Measurements from ENCODE around the gene GPR35. TPM values are rescaled to one million over a fixed set of nuclear protein-coding genes. Genes with fewer than 3 reads are reported as not detected.
"Not testable (repeated sequence)": the region's sequence is repeated elsewhere in the genome, so short reads cannot be mapped to it uniquely, and the experiment has no call there.

Gene GPR35
- total RNA-seq, 1 donor: 1.1 TPM

GRCh38 chr2:240613781-240614180 lies 11.5 kb upstream of the GPR35 start:
- no peak for TF ChIP-seq CTCF (IDR thresholded peaks at IDR 0.05; ENCODE audit: extremely low read depth, low read depth, low read length)
- peak; percentile 3 for DNase-seq (ENCODE audit: insufficient read length, low spot score, missing footprints)
- Histone ChIP-seq H3K79me2 (ENCODE audit: insufficient read depth, low read length) (no peaks in the 10 kb centered on the region), H4K20me1 (ENCODE audit: insufficient read depth, low read length) (no peaks in the 10 kb centered on the region), H3K4me3 (ENCODE audit: insufficient read depth, low read length) (no peak overlapping the region), H3K27me3 (ENCODE audit: insufficient read depth, low read length) (no peaks in the 10 kb centered on the region), H3K4me2 (ENCODE audit: insufficient read depth, low read length) (no peak overlapping the region), H3K4me1 (ENCODE audit: insufficient read depth, low read length) (no peaks in the 10 kb centered on the region), H3K9me3 (ENCODE audit: low read depth, low read length) (no peaks in the 10 kb centered on the region), H3K36me3 (ENCODE audit: insufficient read depth, low read length) (no peaks in the 10 kb centered on the region), H3K27ac (ENCODE audit: low read depth, low read length) (no peak overlapping the region), H2AFZ (ENCODE audit: low read length) (no peak overlapping the region)

GRCh38 chr2:240614391-240614790 lies 10.9 kb upstream of the GPR35 start:
- Histone ChIP-seq H3K4me2 (ENCODE audit: insufficient read depth, low read length) (no peak overlapping the region), H4K20me1 (ENCODE audit: insufficient read depth, low read length) (no peaks in the 10 kb centered on the region), H3K4me1 (ENCODE audit: insufficient read depth, low read length) (no peaks in the 10 kb centered on the region), H3K36me3 (ENCODE audit: insufficient read depth, low read length) (no peaks in the 10 kb centered on the region), H3K27ac (ENCODE audit: low read depth, low read length) (no peak overlapping the region), H3K9me3 (ENCODE audit: low read depth, low read length) (no peaks in the 10 kb centered on the region), H2AFZ (ENCODE audit: low read length) (no peak overlapping the region), H3K79me2 (ENCODE audit: insufficient read depth, low read length) (no peaks in the 10 kb centered on the region), H3K27me3 (ENCODE audit: insufficient read depth, low read length) (no peaks in the 10 kb centered on the region), H3K4me3 (ENCODE audit: insufficient read depth, low read length) (no peak overlapping the region)
- TF ChIP-seq CTCF (IDR thresholded peaks at IDR 0.05; ENCODE audit: extremely low read depth, low read depth, low read length): no peak
- peak; percentile 9 for DNase-seq (ENCODE audit: insufficient read length, low spot score, missing footprints)

GRCh38 chr2:240615396-240615795 lies 9.9 kb upstream of the GPR35 start:
- Histone ChIP-seq H3K4me3 (ENCODE audit: insufficient read depth, low read length) (no peak overlapping the region), H3K27me3 (ENCODE audit: insufficient read depth, low read length) (no peaks in the 10 kb centered on the region), H4K20me1 (ENCODE audit: insufficient read depth, low read length) (no peaks in the 10 kb centered on the region), H3K79me2 (ENCODE audit: insufficient read depth, low read length) (no peaks in the 10 kb centered on the region), H3K36me3 (ENCODE audit: insufficient read depth, low read length) (no peaks in the 10 kb centered on the region), H3K27ac (ENCODE audit: low read depth, low read length) (no peak overlapping the region), H3K9me3 (ENCODE audit: low read depth, low read length) (no peaks in the 10 kb centered on the region), H2AFZ (ENCODE audit: low read length) (no peak overlapping the region), H3K4me1 (ENCODE audit: insufficient read depth, low read length) (no peaks in the 10 kb centered on the region), H3K4me2 (ENCODE audit: insufficient read depth, low read length) (no peak overlapping the region)
- DNase-seq (ENCODE audit: insufficient read length, low spot score, missing footprints): no peak
- TF ChIP-seq CTCF (IDR thresholded peaks at IDR 0.05; ENCODE audit: extremely low read depth, low read depth, low read length): no peak

GRCh38 chr2:240615820-240616547 lies 9.3 kb upstream of the GPR35 start:
- TF ChIP-seq CTCF (IDR thresholded peaks at IDR 0.05; ENCODE audit: extremely low read depth, low read depth, low read length): no peak
- Histone ChIP-seq H3K79me2 (ENCODE audit: insufficient read depth, low read length) (no peaks in the 10 kb centered on the region), H4K20me1 (ENCODE audit: insufficient read depth, low read length) (no peaks in the 10 kb centered on the region), H3K4me2 (ENCODE audit: insufficient read depth, low read length) (no peak overlapping the region), H3K36me3 (ENCODE audit: insufficient read depth, low read length) (no peaks in the 10 kb centered on the region), H3K4me1 (ENCODE audit: insufficient read depth, low read length) (no peaks in the 10 kb centered on the region), H3K9me3 (ENCODE audit: low read depth, low read length) (no peaks in the 10 kb centered on the region), H2AFZ (ENCODE audit: low read length) (no peak overlapping the region), H3K4me3 (ENCODE audit: insufficient read depth, low read length) (no peak overlapping the region), H3K27me3 (ENCODE audit: insufficient read depth, low read length) (no peaks in the 10 kb centered on the region), H3K27ac (ENCODE audit: low read depth, low read length) (no peak overlapping the region)
- DNase-seq (ENCODE audit: insufficient read length, low spot score, missing footprints): peak; percentile 8

GRCh38 chr2:240616860-240617666 lies 8.2 kb upstream of the GPR35 start:
- not testable (repeated sequence) for H2AFZ ChIP-seq (ENCODE audit: low read length); H3K4me1 ChIP-seq (ENCODE audit: insufficient read depth, low read length); H4K20me1 ChIP-seq (ENCODE audit: insufficient read depth, low read length); H3K79me2 ChIP-seq (ENCODE audit: insufficient read depth, low read length); H3K27me3 ChIP-seq (ENCODE audit: insufficient read depth, low read length); H3K9me3 ChIP-seq (ENCODE audit: low read depth, low read length); H3K27ac ChIP-seq (ENCODE audit: low read depth, low read length); H3K4me3 ChIP-seq (ENCODE audit: insufficient read depth, low read length); H3K36me3 ChIP-seq (ENCODE audit: insufficient read depth, low read length); H3K4me2 ChIP-seq (ENCODE audit: insufficient read depth, low read length)
- DNase-seq (ENCODE audit: insufficient read length, low spot score, missing footprints): peak; percentile 3

All from osteoblast (primary cell).